GM13976 (cell line): ENCODE measurements around the gene ANKRD30A.
"Not testable (repeated sequence)": the region's sequence is repeated elsewhere in the genome, so short reads cannot be mapped to it uniquely, and the experiment has no call there.

ENCODE experiments used
- DNase-seq: peaks from one replicate; pipeline ENCODE4 v3.0.0; 2012; ENCODE audit warnings: low spot score
- in situ Hi-C: fragments of 300-500 bp; cut with MboI; formaldehyde crosslinking; loops from one replicate; pipeline ENCODE4 v1.12.0; 2022; ENCODE audit warnings: low sequenced_read_pairs, mixed read lengths, inconsistent platforms; ENCODE audit not compliant: unreplicated experiment
- TF ChIP-seq, protein P1 (sequence below): IDR thresholded peaks from 2 replicates; pipeline ENCODE4 v1.5.1; 2012; ENCODE audit warnings: borderline replicate concordance, mild to moderate bottlenecking; ENCODE audit not compliant: insufficient read depth; ENCODE audit errors: extremely low read depth, missing control alignments, control extremely low read depth

The ANKRD30A gene

GRCh38 chr10:37125921-37126320 is 523 bp downstream of the ANKRD30A start:
- in situ Hi-C loops, result no loop called here
- TF ChIP-seq, protein P1, sequence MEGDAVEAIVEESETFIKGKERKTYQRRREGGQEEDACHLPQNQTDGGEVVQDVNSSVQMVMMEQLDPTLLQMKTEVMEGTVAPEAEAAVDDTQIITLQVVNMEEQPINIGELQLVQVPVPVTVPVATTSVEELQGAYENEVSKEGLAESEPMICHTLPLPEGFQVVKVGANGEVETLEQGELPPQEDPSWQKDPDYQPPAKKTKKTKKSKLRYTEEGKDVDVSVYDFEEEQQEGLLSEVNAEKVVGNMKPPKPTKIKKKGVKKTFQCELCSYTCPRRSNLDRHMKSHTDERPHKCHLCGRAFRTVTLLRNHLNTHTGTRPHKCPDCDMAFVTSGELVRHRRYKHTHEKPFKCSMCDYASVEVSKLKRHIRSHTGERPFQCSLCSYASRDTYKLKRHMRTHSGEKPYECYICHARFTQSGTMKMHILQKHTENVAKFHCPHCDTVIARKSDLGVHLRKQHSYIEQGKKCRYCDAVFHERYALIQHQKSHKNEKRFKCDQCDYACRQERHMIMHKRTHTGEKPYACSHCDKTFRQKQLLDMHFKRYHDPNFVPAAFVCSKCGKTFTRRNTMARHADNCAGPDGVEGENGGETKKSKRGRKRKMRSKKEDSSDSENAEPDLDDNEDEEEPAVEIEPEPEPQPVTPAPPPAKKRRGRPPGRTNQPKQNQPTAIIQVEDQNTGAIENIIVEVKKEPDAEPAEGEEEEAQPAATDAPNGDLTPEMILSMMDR, result no peak
- no peak for DNase-seq

GRCh38 chr10:37146443-37146842 is 21.0 kb downstream of the ANKRD30A start:
- in situ Hi-C loops, result no loop called here
- no peak for DNase-seq
- TF ChIP-seq, protein P1, result no peak

DNA sequence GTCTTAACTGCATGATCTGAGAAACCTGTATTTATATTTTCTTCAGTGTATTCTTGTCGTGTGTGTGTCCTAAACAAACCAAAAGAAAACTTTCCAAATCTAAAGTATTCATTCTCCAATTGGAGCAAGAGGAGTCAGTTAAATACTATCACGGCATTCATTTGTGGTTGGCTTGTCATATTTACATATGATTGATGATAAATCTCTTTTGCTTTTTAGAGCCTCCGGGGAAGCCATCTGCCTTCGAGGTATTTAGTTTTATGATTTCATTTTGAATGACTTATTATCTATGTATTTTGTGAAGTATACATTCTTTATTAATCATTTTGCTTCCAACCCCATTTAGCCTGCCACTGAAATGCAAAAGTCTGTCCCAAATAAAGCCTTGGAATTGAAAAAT is 37.0 kb downstream of the ANKRD30A start:
- DNase-seq, in situ Hi-C loops: not testable (repeated sequence)

GRCh38 chr10:37171945-37172344 is 46.5 kb downstream of the ANKRD30A start:
- in situ Hi-C loops, DNase-seq: not testable (repeated sequence)

DNA sequence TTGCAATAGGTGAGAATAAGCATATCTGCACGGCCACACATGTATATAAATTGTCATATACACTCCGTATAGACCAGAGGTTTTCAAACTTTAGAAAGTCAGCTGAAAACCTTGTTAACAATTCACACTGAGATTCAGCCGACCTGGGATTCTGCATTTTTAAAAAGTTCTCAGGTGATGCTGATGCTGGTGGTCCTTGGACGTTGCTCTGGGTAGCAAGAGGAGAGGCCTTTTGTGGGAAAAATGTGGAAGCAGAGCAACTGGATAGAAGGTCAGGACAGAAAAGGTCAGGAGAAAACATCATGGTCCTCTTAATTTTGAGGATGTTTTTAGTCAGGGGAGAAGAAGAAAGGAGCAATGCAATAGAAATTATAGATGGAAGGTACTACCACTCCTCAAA is 52.9 kb downstream of the ANKRD30A start:
- in situ Hi-C loops, DNase-seq: not testable (repeated sequence)

DNA sequence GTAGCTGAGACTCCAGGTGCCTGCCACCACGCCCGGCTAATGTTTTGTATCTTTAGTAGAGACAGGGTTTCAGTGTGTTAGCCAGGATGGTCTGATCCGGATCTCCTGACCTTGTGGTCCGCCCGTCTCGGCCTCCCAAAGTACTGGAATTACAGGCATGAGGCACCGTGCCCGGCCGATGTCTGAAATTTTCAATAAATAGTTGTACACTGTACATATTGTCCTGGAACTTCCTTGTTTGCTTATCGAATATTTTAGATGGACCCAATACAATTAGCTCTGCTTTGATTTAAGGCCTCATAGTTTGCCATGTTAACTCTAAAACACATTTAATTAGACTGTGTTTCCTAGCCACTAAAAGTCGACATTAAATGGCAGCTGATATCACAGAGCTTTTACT is 57.3 kb downstream of the ANKRD30A start:
- in situ Hi-C loops, DNase-seq: not testable (repeated sequence)

GRCh38 chr10:37206132-37206531 is 80.7 kb downstream of the ANKRD30A start:
- DNase-seq, result no peak
- TF ChIP-seq, protein P1, result no peak
- in situ Hi-C loops, result no loop called here

GRCh38 chr10:37220866-37221265 is 95.5 kb downstream of the ANKRD30A start:
- DNase-seq, result no peak
- TF ChIP-seq, protein P1, result no peak
- in situ Hi-C loops, result no loop called here

DNA sequence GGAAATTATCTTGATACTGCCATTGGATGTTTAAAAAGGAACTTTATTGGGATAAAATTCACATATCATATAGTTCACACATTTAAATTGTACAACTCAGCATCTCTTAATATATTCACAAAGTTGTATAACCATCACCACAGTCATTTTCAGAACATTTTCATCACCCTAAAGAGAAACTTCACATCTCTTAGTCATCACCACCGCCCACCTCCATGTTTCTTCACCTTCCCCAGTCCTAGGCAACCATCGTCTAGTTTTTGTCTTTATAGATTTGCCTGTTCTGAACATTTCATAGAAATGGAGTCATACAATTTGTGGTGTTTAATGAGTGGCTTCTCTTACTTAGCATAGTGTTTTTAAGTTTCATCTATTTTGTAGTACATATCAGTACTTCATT is 96.6 kb downstream of the ANKRD30A start:
- in situ Hi-C loops, result no loop called here
- no peak for DNase-seq
- TF ChIP-seq, protein P1, result no peak
